GM12801 (cell line): ENCODE measurements around the gene CFAP46.

Experiments
- CTCF ChIP-seq: IDR thresholded peaks from one replicate; pipeline ENCODE4 v1.5.1; 2011; ENCODE audit warnings: control low read depth; ENCODE audit not compliant: insufficient read length; ENCODE audit errors: extremely low read depth

CFAP46 gene

GRCh38 chr10:132814469-132814856 is 127.9 kb downstream of the CFAP46 start:
- no peak for TF ChIP-seq CTCF

- TF ChIP-seq CTCF: no peak
Observed at GRCh38 chr10:132813560-132814468, 128.6 kb downstream of the CFAP46 start.

- no peak for TF ChIP-seq CTCF
Observed at GRCh38 chr10:132813001-132813401, 129.4 kb downstream of the CFAP46 start.

- TF ChIP-seq CTCF: no peak
Observed at GRCh38 chr10:132812520-132812919, 129.8 kb downstream of the CFAP46 start.

- no peak for TF ChIP-seq CTCF
Observed at GRCh38 chr10:132811891-132812481, 130.4 kb downstream of the CFAP46 start.

- no peak for TF ChIP-seq CTCF
Observed at GRCh38 chr10:132810807-132811700, 131.3 kb downstream of the CFAP46 start.
